GM21737 (cell line): Measurements from ENCODE around the gene HSF2BP.
"Not testable (repeated sequence)": the region's sequence is repeated elsewhere in the genome, so short reads cannot be mapped to it uniquely, and the experiment has no call there.

Experiments
- ATAC-seq: cut with Tn5 transposase; IDR thresholded peaks from one replicate; pipeline ENCODE4 v1.9.1; 2021; ENCODE audit warnings: mild to moderate bottlenecking, moderate library complexity; ENCODE audit not compliant: unreplicated experiment

Gene HSF2BP

GRCh38 chr21:43653626-43654025 lies 5.7 kb downstream of the HSF2BP start:
- no peak for ATAC-seq

GRCh38 chr21:43652616-43653015 lies 6.7 kb downstream of the HSF2BP start:
- no peak for ATAC-seq

- not testable (repeated sequence) for ATAC-seq
Observed at GRCh38 chr21:43651926-43652325, 7.4 kb downstream of the HSF2BP start.

DNA sequence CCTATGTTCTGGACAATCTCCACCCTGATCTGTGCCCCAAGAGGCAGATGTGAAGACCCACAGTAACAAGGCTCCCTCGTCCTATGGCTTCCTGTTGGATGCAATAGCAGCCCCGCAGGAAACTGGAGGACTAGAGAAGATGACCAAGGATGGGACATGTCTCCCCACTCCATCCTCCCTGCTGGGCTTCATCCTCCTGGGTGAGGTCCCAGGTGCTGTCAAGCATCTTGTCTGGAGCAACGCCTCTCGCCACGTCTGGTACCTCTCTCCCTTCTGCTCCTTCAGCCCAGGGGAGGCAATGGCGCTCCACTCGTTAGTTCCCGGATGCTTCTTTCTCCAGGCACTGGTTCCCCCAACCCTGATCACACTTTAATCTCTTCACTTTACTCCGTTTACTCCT lies 11.1 kb downstream of the HSF2BP start:
- ATAC-seq: no peak

GRCh38 chr21:43646550-43647260 lies 12.6 kb downstream of the HSF2BP start:
- peak; percentile 81 for ATAC-seq

- no peak for ATAC-seq
Observed at GRCh38 chr21:43645976-43646375, 13.3 kb downstream of the HSF2BP start.

- no peak for ATAC-seq
Observed at GRCh38 chr21:43645136-43645891, 14.0 kb downstream of the HSF2BP start.

GRCh38 chr21:43644609-43645008 lies 14.7 kb downstream of the HSF2BP start:
- no peak for ATAC-seq

DNA sequence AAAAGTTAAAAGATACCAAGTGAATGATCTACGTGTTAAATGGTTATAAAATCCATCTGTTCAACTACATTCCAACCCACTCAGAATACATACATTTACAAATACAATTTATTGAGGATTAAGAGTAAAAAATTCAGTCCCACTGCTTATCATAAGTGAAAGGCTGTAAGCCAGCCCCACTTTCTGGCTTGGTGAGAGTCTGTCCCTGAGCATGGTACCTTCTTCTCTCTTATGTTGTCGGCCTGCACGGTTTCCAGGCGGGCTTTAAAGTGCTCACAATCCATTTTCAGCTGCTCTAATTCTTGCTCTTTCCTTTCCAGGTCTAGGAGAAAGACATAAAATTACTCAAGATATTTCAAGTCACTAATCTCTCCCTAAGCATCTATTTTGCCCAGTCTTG lies 15.2 kb downstream of the HSF2BP start:
- no peak for ATAC-seq

GRCh38 chr21:43643193-43643592 lies 16.1 kb downstream of the HSF2BP start:
- ATAC-seq: no peak

DNA sequence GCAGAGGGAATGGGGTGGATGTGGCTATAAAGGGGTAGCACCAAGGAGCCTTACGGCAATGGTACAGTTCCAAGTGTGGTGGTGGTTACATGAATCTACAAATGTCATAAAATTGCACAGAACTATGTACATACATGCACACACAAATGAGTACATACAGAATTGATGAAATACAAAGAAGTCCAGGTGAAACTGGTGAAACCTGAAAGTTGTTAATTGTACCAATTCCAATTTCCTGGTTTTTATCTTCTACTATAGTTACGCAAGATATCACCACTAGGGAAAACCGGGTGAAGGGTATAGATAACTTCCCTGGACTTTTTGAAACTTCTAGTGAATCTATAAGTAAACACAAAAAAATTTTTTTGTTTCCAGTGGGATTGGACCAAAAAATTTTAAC lies 18.9 kb downstream of the HSF2BP start:
- ATAC-seq: no peak

DNA sequence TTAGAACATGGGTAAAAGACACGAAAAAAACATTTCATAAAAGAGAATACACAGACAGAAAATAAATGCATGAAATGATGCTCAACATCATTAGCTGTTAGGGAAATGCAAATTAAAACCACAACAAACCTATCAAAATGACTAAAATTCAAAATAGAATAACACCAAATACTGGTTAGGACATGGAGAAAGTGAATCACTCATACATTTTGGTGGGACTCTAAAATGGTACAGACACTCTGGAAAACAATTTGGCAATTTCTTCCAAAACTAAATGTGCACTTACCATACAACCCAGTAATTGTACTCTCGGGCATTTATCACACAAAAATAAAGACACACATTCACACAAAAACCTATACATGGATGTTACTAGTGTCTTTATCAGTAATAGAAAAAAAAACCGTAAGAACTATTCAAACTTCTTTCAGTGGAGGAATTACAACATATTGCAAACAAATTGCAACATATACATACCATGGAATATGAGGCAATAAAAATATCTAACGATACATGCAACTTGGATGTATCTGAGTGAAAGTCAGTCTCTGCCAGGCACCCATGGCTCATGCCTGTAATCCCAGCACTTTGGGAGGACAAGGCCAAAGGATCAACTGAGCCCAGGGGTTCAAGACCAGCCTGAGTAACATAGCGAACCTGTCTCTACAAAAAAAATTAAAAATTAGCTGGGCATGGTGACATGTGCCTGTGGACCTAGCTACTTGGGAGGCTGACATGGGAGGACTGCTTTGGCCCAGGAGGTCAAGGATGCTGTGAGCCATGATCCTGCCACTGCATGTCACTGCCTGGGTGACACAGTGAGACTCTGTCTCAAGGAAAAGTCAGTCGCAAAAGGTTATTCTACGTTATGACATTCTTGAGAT lies 19.6 kb downstream of the HSF2BP start:
- no peak for ATAC-seq

DNA sequence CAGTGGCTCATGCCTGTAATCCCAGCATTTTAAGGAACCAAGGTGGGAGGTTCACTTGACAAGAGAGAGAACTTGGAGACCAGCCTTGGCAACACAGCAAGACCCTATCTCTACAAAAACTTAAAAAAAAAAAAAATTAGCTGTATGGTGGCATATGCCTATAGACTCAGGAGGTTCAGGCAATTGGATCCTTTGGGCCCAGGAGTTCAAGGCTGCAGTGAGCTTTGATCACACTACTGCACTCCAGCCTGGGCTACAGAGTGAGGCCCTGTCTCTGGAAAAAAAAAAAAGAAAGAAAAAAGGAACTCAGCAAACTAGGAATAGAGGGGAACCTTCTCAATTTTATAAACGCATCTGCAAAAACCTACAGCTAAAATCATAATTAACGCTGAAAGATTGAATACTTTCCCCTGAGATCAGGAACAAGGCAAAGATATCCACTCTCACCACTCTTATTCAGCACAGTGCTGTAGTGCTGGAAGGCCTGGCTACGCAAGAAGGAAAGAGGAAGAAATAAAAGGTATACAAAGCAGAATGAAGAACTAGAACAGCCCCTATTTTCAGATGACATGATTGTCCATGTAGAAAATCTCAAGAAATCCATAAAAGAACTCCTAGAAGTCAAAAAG lies 21.6 kb downstream of the HSF2BP start:
- no peak for ATAC-seq

DNA sequence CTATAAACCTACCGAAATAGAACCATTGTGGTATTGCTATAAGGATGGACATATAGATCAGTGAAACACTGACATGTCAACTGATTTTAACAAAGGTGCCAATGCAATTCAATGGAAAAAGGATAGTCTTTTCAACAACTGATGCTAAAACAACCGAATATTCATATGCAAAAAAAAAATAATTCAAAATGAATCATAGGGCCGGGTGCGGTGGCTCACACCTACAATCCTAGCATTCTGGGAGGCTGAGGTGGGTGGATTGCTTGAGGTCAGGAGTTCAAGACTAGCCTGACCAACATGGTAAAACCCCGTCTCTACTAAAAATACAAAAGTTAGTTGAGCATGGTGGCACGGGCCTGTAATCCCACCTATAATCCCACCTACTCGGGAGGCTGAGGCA lies 23.9 kb downstream of the HSF2BP start:
- no peak for ATAC-seq

DNA sequence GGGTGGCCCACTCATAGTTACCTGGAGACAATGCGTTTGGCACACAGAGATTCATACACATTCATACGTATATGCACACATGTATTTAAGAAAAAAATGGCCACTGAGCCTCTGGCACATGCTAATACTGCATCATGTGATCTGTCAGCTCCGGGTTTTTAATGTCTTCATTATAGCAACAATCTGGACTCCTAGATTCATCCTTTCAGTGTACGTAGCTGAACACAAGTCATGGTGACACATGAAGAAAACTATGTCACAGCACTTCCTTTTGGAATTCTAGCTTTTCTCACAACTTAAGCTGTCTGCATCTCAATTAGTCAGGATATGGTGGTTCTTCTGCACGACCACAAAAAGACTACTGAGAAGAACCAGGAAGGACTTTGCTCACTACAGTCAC lies 24.7 kb downstream of the HSF2BP start:
- ATAC-seq: no peak

DNA sequence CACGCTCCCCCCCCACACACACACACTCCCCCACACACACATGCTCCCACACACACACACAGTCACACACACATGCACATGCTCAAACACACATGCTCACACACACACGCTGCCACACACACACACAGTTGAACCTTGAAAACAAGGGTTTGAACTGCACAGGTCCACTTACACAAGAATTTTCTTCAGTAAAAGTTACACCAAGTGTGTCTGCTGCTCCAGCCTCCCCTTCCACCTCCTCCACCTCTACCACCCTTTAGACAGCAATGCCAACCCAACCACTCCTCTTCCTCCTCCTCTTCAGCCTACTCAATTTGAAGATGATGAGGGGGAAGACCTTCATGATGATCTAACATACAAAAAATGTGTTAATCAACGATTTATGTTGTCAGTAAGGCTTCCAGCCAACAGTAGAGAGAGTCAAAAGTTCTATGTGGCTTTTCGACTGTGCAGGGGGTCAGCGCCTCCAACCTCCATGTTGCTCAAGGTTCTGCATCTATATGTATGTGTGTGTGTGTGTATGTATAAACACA lies 26.8 kb downstream of the HSF2BP start:
- no peak for ATAC-seq

- ATAC-seq: no peak
Observed at GRCh38 chr21:43631411-43632107, 27.7 kb downstream of the HSF2BP start.

GRCh38 chr21:43627527-43627926 lies 31.8 kb downstream of the HSF2BP start:
- ATAC-seq: no peak

DNA sequence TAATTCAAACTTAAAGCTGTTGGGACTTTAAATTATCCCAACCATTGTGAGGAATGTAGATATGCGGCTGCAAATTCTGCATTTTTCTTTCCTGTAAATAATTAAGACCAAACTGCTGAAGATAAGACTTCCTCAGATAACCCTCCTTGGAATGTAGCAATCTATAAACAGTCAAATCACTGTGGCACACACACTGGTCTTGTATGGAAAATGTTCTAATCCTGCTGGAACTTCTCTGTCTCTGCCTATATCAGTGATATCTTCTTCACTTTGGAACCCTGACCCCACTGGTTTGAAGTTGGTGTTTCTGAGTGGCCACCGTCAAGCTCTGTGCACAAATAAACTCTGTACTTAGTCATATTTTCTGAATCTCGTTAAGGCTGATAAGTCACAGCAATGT lies 32.9 kb downstream of the HSF2BP start:
- no peak for ATAC-seq

DNA sequence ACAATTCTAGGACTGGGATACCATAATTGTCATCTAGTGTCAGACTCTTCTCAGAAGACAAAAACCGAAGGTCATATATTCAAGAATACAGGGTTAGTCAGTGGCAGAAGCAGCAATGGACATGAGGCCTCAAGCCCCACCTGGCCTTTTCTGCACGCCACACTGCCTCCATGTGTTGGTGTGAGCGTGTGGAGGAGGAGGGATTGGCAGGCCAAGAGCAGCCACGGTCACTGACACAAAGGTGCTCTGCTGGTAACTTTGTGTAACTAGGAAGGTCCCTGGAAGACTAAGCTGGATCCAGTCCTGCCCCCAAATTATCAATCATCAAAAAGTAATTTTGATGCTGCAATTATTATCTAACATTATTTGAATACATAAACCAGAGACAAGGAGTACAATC lies 34.9 kb downstream of the HSF2BP start:
- no peak for ATAC-seq
